GM18511 (cell line): Measurements from ENCODE around the gene XYLT1.
"Not testable (repeated sequence)": the region's sequence is repeated elsewhere in the genome, so short reads cannot be mapped to it uniquely, and the experiment has no call there.

Source experiments
- ATAC-seq: cut with Tn5 transposase; IDR thresholded peaks from one replicate; pipeline ENCODE4 v1.9.1; 2021; ENCODE audit warnings: mild to moderate bottlenecking, moderate library complexity; ENCODE audit not compliant: unreplicated experiment

XYLT1 gene

DNA sequence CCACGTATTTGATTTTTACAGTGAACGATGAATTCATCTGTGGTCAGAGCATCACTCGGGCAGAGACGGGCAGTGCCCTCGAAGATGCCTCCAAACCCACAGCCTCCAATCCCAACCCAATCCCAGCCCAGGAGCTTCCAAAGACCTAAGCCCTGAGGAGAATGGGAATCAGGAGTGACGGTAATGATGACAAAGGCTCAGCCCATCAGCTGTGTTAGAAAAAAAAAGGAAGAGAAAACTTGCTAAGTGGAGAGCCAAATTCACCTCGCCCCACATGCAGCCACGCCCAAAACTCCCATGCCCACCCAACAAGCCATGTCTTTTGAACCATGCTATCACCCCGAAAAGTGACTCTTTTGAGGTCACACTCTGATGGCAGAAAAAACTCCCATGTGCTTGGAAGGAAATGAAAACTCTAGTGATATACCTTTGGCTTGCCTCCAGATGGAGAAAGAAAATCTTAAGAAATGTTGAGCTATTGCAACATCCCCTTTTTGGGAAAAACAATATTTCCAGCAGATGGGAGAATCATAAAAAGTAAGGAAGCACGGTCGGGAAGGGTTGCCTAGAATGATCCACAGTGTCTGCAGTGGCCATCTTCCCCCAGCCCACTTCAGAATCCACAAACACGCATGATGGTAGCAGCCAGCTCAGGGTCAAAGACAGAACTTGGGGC is 37.7 kb downstream of the XYLT1 start:
- no peak for ATAC-seq

DNA sequence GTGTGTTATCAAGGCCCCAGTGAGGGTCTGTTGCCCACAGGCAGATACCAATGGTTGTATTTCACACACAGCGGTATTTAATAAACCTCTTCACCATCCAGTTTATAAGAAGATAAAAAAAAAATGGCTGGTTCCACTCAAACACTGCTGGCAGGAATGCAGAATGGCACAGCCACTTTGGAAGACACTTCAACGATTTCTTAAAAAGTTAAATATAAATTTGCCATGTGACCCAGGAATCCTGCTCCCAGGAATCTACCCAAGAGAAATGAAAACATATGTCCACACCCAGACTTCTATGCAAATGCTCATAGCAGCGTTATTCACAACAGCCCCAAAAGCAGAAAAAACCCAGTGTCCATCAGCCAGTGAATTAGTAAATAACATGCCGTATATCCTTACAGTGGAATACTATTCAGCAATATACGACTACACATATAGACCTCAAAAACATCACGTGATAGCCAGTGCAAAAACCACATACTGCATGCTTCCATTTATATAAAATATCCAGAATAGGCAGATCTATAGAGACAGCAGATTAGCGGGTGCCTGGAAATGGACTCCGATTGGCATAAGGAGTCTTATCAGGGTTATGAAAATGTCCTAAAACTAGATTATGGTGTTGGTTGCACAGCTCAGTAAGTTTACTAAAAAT is 38.7 kb downstream of the XYLT1 start:
- no peak for ATAC-seq

DNA sequence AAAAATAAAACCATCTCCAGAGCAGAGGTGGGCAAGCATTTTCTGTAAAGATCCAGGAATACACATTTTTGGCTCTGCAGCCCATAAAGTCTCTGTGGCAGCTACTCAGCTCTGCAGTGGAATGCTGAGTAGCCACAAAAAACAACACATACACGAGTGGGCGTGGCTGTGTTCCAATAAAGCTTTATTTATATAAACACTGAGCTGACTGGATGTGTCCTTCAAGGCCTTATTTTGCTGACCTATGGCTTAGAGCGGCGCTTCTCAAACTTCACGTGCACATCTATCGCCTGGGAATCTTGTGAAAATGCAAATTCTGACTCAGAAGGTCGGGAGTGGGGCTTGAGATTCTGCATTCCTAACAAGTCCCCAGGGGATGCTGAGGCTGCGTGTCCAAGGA is 39.7 kb downstream of the XYLT1 start:
- ATAC-seq, result no peak

DNA sequence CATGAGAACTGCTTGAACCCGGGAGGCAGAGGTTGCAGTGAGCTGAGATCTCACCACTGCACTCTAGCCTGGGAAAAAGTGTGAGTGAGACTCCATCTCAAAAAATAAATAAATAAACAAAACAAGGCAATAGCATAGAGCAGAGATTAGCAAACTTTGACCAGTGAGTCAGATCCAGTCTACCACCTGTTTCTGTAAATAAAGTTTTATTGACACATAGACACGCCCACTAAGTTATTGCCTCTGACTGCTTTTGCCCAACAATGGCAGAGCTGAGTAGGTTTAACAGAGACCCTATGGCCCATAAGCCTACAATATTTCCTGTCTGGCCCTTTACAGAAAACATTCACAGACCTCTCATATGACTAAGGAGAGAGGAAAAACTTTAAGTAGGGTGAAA is 44.3 kb downstream of the XYLT1 start:
- no peak for ATAC-seq

DNA sequence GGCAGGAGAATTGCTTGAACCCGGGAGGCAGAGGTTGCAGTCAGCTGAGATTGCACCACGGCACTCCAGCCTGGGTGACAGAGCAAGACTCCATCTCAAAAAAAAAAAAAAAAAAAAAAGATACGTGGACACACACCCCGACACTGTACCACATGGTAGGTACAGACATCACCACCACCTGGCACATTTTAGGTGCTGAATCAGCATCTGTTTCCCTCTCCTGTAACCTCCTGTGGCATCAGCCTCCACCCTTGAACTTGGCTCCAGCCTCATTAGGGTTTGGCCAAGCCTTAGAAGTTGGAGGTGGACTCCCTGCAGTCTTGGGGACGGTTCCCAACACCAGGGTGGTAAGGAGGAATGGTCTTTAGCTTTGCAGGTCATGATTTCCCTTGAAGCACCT is 46.0 kb downstream of the XYLT1 start:
- ATAC-seq, result no peak

DNA sequence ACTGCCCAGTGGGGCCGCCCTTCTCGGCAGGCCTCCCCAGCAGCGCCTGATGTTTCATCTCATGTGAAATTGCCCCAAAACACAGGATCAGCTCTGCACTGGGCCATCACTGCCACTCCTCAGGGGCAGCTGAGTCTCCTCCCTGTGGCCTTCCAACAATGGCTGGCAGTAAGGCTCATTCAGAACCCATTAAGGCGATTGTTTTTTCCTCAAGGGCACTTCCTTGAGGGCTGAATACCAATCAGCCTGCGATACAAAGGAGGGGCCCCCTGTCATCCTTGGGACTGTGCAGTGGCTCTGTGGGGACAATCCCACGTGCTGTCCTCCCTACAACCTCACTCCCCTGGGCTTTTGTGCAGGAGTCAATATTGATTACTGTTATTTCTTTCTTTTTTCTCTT is 47.5 kb downstream of the XYLT1 start:
- ATAC-seq, result no peak

DNA sequence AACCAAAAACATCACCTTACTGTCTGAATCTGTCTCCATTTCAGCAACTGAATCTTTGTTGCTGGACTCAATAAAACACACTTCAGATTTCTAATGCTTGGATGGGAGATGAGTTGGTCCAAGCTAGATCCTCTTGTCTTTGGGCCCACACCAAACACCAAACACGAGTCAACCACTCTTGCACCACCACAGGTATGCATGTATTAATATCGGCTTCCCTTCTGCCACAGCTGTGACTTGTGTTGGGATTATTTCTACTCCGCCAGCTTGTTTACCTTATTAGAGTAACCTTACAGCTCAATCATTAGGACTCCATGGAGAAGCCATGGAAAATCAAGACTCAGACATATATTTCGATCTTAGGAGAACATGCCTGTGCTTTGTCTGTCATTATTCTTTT is 49.9 kb downstream of the XYLT1 start:
- no peak for ATAC-seq

DNA sequence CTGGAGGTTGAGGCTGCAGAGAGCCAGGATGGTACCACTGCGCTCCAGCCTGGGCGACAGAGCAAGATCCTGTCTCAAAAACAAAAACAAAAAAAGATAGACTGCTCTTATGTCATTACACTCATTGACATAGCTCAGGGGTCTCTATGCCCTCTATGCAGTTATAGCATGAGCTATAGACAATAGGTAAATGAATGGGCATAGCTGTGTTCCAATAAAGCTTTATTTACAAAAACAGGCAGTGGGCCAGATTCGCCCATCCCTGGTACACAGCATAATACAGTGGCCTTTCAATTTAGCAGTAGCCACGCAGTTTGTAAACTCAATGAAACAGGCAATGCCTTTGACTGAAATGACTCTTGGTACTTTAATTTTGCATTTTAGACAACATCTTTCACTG is 51.5 kb downstream of the XYLT1 start:
- no peak for ATAC-seq

DNA sequence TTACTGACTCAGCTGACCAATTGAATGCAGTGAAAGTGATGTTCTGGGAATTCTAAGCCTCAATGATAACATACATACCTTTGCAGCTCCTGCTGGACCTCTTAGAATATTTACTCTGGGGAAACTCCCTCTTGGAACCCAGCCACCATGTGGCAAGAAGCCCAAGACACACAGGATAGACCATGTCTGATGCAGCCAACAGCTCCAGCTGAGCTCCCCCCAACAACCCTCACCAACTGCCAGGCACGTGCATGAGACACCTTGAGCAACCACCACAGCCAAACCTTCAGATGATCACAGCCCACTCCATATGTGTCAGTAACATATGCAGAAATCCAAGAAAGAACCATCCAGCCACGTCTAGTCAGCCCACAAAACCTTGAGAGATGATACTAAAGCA is 53.0 kb downstream of the XYLT1 start:
- ATAC-seq, result no peak

DNA sequence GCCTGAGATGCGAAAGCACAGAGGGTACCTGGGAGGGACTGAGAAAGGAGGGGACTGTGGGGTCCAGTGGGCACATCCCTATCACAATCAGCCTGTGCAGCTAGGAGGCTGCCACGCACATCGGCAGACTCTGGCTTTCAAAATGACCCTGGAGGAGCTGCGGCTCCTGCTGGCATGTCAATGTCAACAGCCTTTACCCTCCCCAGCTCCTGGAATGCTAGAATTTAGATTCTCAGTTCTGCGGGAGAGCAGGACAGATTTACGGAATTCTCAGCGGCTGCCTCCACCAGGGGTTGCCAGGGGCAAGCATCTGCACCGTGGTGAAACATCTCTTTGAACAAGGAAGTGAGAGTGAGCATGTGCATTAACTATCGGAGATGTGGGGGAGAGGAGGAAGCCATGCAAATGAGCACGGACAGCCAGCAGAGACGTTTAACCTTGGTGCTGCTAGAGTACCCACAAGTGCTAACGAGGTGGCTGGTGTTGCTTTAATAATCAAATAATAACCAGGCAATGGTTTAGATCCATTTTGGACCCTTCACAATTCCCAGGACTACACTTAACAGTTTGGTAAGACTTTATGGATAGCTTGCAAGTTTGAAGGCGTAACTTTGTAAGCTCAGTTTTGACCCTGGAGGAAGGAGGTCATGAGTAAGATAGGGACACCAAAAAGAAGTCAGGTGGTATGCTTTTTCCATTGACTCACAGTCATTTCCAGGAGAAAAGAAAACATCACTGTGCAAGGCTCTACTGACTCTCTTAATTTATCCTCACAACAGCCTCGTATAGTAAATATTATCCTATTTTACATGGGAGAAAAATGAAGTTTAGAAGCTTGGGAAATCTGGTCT is 54.1 kb downstream of the XYLT1 start:
- peak; percentile 94 for ATAC-seq

DNA sequence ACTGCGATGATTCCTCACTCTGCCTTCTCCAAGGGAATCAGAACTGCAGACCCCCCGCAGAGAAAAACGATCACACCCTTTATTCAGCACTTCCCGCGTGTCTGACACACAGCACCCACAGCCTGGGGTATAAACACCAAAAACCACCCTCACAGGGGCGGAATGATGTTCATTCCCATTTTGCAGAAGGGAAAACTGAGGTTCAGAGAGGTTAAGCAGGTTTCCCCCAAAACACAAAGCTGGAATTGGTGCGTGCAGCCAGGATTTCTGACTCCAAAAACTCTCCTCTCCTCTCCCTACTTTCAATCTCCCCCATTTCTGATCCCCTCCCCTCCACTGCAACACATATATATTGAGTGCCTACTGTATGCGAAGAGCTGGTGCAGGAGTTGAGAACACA is 55.8 kb downstream of the XYLT1 start:
- ATAC-seq, result no peak

DNA sequence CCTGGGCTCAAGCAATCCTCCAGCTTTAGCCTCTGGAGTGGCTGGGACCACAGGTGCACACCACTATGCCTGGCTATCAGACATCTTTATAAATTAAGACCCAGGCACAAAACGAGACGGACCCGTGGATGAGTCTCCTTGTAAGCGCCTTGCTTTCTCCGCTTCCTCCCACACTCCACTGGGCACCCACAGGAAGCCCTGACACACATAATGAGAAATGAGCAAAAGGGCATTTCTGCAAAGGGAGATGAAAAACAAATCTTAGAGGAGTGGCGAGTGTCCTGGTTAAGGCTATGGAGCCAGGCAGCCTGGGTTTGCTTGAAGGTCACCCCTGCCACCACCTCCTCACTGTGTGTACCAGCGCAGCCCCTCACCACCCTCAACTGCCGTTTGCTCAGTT is 56.3 kb downstream of the XYLT1 start:
- peak; percentile 34 for ATAC-seq

DNA sequence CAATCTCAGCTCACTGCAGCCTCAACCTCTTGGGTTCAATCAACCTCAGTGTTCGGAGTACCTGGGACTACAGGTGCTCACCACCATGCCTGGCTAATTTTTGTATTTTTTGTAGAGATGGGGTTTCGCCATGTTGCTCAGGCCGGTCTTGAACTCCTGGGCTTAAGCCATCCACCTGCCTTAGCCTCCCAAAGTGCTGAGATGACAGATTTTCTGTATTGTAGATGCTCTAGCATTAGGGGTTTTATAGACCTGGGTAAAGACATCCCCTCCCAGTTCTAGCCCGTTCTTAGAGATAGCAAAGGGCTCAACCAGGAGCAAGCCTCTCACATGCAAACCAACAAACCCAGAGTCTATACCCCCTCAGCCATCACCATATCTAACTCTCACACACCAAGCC is 57.3 kb downstream of the XYLT1 start:
- ATAC-seq, result no peak

DNA sequence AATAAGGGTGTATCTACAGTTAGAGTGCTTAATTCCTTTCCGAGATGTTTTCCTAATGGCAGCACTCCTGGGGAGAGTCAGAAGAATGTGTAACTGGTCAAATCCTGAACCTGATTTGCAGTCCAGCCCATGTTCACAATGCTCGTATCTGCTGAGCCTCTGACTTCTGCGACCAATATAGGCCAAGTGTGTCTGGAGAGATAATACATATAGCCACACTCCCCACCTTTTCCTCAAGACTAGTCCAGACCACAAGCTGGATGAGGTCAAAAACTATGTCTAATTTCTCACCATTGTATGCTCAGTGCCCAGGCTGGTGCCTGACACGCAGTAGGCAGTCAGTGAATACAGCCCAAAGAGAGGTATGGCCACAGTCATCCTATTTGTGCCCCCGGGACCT is 58.0 kb downstream of the XYLT1 start:
- ATAC-seq, result no peak

DNA sequence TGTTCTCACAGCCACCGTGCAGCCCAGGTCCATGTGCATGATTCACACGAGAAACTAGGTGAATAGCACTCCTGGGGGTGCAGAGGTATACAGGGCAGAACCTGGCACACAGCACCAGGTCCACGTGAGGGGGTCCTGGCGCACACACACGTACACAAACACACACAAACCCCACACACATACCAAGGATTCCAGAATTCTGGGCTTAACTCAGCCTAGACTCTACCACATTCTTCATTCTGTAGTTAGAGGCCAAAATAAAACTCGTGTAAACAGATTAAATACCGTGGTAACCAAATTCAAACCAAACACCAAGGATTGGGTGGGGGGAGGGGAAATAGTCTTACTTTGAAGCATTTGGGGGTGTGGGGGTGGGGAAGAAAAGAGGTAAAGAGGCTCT is 58.5 kb downstream of the XYLT1 start:
- no peak for ATAC-seq

DNA sequence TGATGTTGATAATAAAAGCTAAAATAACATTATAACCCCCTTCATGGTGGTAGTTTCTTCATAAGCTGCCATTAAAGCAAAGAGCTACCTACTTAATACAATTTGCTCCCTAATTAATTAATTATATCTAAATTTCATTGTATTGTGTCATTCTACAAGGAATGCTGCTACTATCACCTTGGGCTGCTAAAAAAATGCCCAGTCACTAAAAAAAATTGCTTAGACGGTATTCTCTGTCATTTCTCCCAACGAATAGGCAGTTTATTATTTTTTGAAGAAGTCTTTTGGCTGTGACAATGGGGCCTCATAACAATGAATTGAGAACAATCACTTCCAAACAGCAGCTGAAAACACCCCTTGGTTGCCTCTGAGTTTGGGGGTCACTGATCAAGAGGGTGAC is 59.5 kb downstream of the XYLT1 start:
- no peak for ATAC-seq

DNA sequence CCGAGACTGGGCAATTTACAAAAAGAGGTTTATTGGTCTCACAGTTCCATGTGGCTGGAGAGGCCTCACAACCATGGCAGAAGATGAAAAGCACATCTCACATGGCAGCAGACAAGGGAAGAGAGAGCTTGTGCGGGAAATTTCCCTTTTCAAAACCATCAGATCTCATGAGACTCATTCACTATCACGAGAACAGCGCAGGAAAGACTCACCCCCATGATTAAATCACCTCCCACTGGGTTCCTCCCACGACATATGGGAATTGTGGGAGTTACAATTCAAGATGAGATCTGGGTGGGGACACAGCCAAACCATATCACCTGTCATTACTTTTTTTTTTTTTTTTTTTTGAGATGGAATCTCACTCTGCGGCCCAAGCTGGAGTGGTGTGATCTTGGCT is 60.4 kb downstream of the XYLT1 start:
- ATAC-seq, result not testable (repeated sequence)

DNA sequence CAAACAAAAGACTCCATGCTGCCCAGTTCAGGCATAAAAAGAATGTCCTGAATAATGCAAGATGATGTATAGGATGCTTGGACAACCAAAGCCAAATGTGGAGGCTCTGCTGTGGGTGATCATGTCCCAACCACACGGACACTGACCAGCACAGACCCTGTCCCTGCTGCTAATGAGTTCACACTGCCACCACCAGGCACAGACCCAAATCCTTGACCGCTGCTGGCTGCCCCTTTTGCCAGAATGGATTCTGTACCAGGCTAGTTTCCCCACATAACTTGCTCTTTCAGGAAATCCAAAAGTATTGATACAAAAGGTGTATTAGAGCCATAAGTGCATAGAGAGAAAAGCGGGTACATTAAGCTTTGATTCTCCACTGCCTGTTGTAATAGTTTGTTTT is 60.9 kb downstream of the XYLT1 start:
- no peak for ATAC-seq

DNA sequence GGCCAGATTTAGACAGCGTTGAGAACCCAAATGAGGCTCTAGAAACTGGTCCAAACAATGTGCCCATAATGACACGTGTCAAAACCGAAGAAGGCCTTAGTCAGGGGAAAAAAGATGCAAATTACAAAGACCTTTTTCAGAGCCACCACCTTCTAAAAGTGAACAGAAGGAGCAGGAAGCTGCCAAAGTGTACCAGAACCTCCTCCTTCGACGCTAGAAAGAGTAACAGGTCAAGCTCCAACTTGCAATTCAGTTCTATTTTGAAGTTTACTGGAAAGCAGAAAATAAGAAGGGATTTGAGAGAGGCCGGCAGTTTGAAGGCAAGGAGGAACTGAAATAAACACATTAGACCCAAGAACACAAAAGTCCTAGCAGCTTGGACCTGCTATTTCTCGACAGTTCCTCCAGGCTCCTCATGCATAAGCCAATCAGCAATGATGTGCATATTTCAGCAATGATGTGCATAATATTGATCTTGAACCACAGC is 61.8 kb downstream of the XYLT1 start:
- peak; percentile 77 for ATAC-seq

DNA sequence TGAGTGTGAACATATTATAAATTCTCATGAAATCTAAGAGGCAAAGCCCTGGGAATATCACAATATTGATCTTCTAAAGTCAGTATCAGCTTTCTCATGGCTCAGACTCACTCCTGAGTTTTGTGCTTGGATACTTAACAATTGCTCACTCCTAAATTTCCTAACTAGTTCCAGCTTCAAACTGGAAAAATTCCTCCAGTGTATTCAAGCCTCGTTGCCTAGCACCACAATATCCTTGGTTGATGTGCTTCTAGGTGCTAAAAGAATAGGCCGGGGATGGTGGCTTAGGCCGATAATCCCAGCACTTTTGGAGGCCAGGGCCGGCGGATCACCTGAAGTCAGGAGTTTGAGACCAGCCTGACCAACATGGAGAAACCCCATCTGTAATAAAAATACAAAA is 62.5 kb downstream of the XYLT1 start:
- ATAC-seq, result no peak

DNA sequence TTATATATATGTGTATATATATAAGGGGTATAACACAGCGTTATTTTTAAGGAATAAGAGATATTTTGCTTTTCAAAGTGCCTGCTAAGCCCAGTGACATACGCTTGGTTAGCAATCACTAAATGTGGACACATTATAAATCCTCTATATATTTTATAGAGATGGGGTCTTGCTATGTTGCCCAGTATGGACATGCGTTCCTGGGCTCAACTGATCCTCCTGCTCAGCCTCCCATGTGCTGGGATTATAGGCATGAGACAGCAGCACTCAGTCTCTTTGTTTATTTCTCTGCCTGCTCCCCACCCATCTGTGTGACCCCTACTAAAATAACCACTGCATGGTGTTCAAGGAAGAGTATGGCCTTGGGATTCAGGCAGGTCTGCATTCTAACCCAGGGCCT is 63.4 kb downstream of the XYLT1 start:
- ATAC-seq, result no peak
